Stimulated activated CD8-positive, alpha-beta memory T cell treated with anti-CD3 and anti-CD28 coated beads, Interleukin-4, amount 100 ng/mL, for 1 hour (primary cell): ENCODE results near the gene PTX4.

Source experiments
- DNase-seq, 2 donors: peaks; one replicate each; pipeline ENCODE4 v3.0.0-alpha.2; 2020; ENCODE audit warnings: low read depth in 2 of 2, low spot score in 1 of 2

PTX4 gene

DNA sequence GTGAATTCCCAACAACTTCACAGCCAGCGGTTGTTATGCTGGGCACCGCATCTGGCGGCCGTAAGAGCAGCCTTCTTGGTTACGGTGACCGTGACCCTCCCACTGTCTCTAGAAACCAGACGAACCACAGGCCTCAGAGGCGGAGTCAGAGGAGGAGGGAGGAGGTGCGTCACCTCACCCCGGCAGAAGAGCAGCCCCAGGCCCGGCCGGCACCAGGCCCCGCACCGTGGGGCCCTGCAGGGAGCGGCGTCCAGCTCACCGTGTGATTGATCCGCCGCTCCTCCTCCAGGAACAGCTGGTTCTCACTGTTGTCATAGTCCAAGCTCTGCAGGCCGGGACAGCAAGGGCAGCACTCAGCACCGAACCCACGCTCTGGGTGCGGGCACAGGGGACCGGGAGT is 27.6 kb downstream of the PTX4 start:
- DNase-seq = no peak

DNA sequence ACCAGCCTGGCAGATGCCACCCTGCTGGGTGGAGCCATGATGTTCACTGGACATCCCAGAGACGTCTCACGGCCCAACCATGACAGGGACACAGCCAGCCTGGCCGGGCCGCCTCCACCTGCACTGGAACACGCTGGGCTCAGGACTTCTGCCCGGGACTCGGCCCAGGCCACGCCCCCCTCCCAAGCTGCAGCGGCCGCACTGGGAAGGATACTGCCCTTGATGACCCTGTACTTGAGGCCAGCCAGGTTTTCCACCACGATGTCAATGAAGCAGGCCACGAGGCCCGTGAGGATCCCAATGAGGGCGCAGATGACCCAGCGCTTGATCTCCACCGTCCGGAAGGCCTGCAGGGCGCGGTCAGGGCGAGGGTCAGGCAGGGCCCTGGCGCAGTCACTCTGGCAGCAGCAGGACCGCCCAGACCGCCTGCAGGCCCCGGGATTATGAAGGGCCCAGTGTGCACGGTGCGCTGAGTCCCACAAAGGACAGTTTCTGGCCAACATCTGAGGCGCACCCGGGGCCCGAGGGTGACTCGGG is 28.1 kb downstream of the PTX4 start:
- DNase-seq = no peak

GRCh38 chr16:1459967-1460366 is 28.8 kb downstream of the PTX4 start:
- no peak for DNase-seq

- DNase-seq = no peak
These were observed 29.8 kb downstream of the PTX4 start for GRCh38 chr16:1458977-1459341.

GRCh38 chr16:1458336-1458976 is 30.3 kb downstream of the PTX4 start:
- no peak for DNase-seq

DNA sequence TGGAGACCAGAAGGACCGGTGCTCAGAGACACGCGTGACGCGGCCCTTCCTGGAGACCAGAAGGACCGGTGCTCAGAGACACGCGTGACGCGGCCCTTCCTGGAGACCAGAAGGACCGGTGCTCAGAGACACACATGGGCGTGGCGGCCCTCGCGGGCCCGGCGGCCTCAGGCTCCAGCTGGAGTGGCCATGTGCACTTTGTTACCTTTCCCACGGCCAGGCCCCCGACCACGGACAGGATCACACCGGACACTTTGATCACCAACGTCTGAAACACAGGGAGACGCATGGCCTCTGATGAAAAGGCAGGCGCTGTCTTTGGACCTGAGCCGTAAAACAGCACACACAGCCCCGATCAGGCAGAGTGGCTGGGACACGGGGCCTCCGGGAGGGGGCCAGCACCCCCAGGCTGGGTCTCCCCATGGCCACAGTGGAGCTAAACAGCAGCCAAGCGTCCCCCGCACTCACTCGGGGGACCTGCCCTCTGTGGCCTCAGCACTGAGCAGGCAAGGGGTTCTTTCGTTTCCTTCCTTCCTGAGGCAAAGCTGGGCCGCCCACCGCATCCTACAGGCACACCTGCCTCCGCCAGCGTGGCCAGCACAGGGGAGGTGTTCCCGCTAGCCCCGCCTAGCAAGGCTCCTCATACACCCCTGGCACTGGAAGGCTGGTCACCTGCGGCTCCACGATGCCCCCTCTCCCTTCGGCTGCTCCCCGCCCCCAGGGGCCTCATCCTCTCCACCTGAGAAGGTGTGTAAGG is 31.1 kb downstream of the PTX4 start:
- DNase-seq = no peak

DNA sequence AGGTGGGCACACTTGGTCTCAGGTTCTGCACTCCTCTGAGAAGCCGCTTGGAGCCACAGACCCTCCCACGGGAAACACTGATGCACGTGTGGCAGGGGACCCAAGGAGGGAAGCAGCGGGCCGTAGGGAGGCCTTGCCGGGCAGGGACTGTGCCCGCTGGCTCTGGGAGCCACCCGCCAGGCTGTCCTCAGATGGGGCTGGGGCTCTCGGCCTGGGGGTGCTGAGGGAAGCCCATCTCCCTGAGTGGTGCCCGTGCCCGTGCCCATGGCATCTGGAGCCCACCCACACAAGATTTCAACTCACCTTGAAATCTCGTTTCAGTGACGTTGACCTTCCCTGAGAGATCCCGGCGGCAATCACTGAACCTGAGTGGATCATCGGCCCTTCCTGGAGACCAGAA is 31.8 kb downstream of the PTX4 start:
- no peak for DNase-seq

DNA sequence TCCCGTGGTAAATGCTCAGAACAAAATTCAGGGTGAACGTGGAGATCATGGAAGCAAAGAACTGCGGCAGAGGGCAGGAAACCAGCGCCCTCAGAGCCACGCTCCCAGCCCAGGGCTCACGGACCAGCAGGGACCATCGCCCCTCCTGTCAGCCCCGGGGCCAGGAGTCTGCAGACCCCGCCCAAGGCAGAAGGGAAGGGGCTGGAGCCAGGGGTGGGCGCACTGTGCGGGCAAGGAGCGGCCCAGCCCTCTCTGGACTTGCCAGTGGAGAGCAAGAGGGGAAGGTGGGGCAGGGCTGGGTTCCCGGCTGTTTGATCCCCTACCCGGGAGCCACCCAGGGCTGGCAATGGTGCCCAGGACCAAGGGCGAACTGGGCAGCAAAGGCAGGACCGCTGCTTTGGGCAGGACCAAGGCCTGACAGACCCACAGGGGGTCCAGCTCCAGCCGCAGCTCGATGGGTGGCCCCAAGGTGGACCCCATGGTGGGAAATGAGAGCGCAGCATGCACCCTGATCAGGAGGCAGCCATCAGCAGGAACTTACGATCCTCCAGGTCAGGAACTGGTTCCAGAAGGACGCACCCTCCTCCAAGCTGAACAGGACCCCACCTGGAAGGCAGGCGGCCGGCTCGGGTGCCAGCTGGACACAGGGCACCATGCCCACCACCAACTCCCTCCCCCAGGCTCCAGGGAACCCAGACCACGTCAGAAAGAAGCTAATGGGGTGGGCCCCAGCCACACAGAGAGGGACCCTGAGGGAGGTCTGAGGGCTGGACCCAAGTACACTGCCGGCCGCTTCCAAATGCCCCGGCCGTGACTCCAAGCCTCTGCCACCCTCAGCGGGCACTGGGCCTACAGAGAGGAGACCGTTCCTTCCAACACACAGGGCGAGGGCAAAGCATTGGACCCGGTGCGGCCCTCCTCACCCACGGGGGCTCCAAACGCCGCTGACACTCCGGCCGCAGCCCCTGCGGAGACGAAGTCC is 33.3 kb downstream of the PTX4 start:
- DNase-seq = no peak

DNA sequence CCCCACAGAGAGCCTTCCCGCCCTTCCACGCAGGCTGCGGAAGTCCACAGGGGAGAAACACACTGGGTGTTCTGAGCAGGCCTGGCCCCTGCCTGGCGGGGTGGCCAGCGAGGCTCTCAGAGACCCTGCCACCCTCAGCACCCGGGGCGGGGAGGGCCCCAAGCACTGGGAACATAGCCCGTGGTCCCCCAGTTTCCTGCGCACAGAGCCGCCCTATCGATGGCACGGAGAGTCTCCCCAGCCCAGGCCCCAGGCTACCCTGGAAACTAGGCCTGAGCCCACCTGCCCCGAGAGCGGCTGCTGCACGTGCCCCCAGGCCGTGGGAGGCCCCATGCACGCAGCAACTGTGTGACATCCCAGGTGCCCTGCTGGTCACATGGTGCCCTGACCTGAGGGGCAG is 34.2 kb downstream of the PTX4 start:
- no peak for DNase-seq

GRCh38 chr16:1453316-1453715 is 35.4 kb downstream of the PTX4 start:
- DNase-seq = no peak

GRCh38 chr16:1452530-1452929 is 36.2 kb downstream of the PTX4 start:
- no peak for DNase-seq

GRCh38 chr16:1451702-1452392 is 36.9 kb downstream of the PTX4 start:
- no peak for DNase-seq

DNA sequence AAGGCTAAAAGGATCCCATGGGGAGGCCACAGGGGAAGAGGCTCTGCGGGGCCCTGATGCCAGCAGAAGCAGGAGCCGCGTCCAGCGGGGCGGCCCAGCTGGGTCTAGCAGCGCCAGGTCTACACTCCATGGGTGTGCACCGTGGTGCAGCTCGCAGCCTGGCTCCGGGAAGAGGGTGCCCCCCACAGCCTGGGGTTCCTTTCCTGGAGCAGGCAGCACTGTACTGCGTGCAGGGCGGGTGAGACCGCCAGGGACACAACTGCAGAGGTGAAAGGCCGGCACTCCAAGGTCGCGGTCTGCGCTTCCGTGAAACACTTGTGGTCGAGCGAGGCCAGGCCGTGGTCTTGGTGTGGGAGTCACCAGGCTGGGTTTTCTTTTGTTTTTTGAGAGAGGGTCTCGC is 37.9 kb downstream of the PTX4 start:
- DNase-seq = no peak

DNA sequence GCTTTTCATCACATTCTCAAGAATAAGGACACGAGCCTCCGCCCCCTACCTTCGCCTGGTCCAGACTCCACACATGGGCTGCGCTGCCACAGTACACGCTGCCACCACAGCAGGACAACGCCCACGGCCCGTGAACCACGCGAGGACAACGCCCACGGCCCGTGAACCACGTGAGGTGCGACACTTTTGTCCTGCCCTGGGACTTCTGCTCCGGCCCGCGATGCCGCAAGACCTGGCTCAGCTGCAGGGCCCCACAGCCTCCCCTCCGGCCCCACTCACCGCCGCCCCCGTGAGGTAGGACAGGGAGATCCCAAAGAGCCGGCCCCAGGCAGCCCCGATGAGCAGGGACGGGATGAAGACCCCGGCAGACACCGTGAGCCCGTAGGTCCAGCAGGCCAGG is 38.5 kb downstream of the PTX4 start:
- no peak for DNase-seq

GRCh38 chr16:1449201-1449788 is 39.4 kb downstream of the PTX4 start:
- DNase-seq = no peak

DNA sequence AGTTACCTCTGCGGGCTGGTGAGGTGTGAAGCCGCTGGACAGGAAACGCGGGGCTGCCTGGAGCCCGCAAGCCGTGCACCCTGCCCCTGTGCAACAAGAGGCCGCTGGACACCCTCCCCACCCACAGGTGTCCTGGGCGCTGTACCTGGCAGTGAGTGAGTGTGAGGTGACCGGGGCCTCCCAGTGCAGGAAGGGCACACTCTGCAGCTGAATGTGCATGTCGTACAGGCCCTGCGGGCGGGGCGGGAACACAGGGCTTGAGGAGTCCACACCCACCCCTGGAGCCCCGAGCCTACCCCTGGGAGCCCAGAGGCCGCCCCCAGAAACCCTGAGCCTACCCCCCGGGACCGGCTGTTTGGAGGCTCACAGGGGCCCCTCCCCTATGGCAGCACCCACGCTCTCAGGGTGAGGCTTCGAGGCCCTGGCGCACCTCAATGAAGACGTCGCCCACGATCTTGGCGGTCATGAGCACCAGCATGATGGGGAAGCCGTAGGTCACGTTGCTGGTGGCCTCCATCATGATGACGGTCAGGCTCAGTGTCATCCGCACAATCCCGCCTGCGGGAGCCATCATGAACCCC is 40.1 kb downstream of the PTX4 start:
- no peak for DNase-seq

DNA sequence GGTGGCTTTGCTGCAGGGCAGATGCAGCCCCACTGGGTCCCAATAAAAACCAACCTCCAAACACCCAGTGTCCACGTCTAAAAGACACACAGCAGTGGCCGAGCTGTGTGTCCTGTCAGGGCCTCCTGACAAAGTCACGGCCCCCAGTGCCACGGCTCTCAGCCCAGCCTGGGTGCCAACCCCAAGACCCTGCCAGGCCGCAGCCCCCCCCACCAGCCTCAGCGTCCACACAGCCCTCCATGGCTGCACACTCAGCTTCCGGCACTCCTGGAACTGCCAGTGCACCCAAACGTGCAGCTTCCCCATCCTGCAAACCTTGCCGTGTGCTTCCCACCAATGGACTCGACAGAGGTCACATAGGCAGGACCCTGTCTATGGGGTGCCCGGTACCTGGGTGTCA is 40.8 kb downstream of the PTX4 start:
- DNase-seq = no peak

- DNase-seq = no peak
These were observed 42.3 kb downstream of the PTX4 start for GRCh38 chr16:1446296-1447080.

DNA sequence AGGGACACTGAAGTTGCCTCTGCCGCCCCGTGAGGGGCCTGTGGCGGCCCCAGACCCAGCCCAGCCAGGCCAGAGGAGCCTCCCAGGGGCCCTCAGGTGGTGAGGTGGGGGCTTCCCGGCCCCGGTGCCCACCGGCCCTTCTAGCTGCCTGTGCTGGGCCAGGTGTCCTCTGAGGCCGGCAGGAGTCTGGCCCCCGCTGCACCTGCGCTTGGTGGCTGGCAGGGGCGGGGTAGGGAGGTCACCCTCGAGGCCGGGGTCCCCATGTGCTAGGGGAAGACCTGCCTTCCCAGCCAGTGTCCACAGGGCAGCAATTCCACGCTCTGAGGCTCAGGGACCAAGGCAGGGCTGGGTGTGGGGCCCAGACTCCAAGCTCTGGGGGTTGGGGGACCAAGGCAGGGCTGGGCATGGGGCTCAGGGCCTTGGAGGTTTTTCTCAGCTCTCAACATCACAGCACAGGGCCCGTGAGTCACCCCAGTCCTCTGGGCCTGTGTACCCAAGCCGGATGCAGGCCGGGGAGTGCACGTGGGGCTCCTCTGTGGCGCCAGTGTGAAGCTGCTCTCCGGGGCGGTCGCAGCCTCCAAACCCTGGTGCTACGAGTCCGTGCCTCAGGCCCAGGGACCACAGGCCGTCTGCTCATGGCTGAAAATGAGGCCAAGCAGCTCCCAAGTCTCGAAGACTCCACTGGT is 43.1 kb downstream of the PTX4 start:
- DNase-seq = no peak
